Measurements from ENCODE around the gene LYPLA2.

LYPLA2 gene

GRCh38 chr1:23790696-23791515 is at the start of gene LYPLA2:
Gene LYPLA2 (plus strand): TSS chr1:23791145. CDS start chr1:23792683, 1,538 bp downstream.
- DNase-seq: peak; percentile 96

DNA sequence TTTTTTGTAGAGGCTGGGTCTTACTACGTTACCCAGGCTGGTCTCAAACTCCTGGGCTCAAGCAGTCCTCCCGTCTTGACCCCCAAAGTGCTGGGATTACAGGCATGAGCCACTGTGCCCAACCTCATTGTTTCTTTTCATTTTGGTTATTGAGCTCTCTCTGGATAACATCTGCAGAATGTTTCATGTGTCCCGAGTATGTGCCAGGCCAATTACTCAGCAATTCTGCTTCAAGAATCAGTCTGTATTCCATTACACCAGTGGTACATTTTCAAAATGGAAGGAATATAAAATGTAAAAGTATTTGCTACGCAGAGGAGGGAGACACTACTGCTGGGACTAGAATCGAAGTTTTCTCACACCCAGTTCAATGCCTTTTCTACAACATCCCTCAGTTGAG is 49.3 kb upstream of the LYPLA2 start:
- no peak for DNase-seq

DNA sequence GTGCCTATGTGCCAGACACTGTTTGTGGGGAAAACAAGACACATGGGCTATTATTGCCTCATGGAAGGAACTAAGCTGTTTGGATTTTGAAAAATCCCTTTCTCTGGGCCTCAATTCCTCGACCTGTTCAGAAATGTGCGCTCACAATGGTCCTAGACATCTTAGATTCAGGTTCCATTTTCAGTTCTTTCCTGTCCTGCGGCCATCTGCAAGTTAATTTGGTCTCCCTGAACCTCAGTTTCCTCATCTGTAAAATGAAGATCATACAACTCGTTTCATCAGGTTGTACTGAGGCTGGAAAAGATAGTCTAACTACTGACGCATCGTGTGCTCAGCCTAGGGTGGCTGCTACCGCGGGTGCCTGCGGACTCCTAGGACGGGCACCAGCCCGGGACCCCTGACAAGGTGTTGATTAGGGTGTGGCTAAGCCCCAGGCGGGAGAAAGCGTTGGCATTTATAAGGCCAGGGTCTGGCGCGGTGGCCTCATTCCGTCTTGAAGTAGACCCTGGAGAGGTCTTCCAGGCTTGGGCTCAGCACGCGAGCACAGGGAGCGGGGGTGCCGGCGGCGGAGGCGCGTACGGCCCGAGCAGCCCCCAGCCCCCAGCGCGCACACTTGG is 48.2 kb upstream of the LYPLA2 start:
- DNase-seq: no peak

- peak; percentile 82 for DNase-seq
These were observed 47.4 kb upstream of the LYPLA2 start, which contains the start of gene ELOA for GRCh38 chr1:23743287-23744152. Gene ELOA (plus strand): TSS chr1:23743471. CDS start chr1:23743504, 33 bp downstream.

DNA sequence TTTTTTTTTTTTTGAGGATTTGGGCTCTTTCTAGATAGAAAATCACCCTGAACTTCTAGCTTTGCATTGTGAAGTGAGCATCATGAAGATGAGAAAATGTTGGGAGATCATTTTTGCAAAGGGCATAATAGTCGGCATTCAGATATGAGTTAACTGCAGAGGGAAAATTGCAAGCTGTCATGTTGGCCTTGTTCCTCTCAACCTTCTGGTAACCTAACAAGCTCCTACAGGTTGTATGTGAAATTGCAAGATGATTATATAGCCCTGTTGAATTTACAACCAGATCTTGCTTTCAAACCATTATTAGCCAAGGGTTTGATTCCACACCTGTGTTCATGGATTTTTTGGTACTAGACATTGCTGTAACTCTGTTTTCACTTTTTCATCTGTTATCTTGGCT is 45.4 kb upstream of the LYPLA2 start:
- no peak for DNase-seq

- no peak for DNase-seq
These were observed 42.9 kb upstream of the LYPLA2 start for GRCh38 chr1:23748016-23748415.

- peak; percentile 75 for DNase-seq
These were observed 39.7 kb upstream of the LYPLA2 start for GRCh38 chr1:23751050-23751814.

GRCh38 chr1:23751815-23752200 is 39.1 kb upstream of the LYPLA2 start:
- DNase-seq: no peak

DNA sequence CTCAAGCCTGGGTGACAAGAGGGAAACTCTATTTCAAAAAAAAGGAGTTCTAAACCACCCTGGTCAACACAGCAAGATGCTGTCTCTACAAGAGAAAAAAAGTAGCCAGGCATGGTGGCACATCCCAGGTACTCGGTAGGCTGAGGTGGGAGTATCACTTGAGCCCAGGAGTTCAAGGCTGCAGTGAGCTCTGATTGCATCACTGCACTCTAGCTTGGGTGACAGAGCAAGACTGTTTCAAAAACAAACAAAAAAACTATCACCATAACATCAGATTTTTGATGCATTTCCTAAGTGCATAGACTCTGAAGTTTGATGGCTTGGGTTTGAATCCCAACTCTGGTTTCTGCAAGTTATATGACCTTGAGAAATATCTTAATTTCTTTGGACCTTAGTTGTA is 38.0 kb upstream of the LYPLA2 start:
- DNase-seq: no peak

- DNase-seq: peak; percentile 69
These were observed 34.3 kb upstream of the LYPLA2 start for GRCh38 chr1:23756676-23757075.

GRCh38 chr1:23757812-23758211 is 33.1 kb upstream of the LYPLA2 start:
- no peak for DNase-seq

GRCh38 chr1:23759277-23759676 is 31.7 kb upstream of the LYPLA2 start:
- peak; percentile 78 for DNase-seq

DNA sequence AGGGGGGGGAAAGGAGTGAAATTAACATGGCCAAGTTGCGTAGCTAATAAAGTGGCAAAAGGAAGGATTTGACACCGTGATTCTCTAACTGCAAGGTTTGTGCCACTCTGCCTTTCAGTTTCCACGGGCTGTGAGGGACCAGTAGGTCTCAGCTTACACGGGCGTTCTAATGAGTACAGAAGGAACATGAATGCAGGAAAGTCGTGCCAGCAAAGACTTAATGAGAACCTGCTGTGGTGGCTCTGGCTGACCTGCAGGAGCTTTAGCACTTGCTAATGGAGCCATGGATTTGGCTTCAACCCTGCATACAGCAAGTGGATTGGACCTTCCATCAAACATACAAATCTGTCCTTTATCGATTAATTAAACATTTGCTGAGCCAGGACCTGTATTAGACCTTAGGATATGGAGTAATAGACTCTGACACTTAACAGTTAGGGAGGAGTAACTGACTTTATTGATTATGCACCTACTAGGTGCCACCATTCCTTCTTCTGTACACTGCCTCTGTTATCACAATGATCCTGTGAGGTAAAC is 27.8 kb upstream of the LYPLA2 start:
- no peak for DNase-seq

- DNase-seq: no peak
These were observed 22.2 kb upstream of the LYPLA2 start for GRCh38 chr1:23768733-23769132.

DNA sequence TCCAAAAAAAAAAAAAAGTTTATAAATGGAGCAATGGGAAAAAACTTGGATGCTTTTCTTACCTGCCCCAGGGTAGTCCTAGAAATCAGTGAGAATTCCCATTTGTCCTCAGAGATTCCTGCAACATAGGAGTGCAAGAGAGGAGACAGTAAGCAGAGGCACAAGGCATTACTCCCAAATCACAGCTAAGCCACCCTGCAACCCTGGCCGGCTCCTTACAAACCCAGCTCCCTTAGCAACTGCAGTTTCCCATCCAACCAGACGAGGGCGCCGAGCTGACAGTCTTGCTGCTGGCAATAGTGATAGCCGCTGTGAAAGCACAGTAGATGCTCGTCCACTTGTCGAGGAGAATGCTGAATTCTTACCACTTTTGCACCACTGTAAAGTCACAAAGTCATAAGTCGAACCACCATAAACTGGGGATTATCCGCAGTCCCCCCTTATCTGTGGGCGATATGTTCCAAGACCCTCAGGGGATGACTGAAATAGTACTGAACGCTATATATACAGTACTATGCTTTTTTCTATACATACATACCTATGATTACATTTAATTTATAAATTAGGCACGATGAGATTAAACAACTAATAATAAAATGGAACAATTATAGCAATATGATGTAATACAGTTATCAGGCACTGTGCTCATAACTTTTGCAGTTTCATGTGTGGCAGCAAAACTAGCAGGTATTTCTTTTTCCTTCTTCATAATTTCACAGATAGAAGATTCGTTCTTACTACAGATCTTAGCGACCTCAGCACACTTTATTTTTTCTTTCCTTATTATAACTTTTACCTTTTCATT is 18.7 kb upstream of the LYPLA2 start:
- DNase-seq: peak; percentile 93

- no peak for DNase-seq
These were observed 18.1 kb upstream of the LYPLA2 start for GRCh38 chr1:23772854-23773242.

- no peak for DNase-seq
These were observed 16.6 kb upstream of the LYPLA2 start for GRCh38 chr1:23774174-23774880.

GRCh38 chr1:23776217-23776616 is 14.7 kb upstream of the LYPLA2 start:
- no peak for DNase-seq

GRCh38 chr1:23777979-23778814 is 12.7 kb upstream of the LYPLA2 start, which contains the start of gene PITHD1:
Gene PITHD1 (plus strand): TSS chr1:23778418. CDS start chr1:23778516, 98 bp downstream.
- peak; percentile 94 for DNase-seq
